ENCODE measurements around the gene FEN1. TPM values are rescaled to one million over a fixed set of nuclear protein-coding genes. Genes with fewer than 3 reads are reported as not detected.

Gene FEN1
- total RNA-seq, 1 donor from 2014 or later, result 31.3 TPM

DNA sequence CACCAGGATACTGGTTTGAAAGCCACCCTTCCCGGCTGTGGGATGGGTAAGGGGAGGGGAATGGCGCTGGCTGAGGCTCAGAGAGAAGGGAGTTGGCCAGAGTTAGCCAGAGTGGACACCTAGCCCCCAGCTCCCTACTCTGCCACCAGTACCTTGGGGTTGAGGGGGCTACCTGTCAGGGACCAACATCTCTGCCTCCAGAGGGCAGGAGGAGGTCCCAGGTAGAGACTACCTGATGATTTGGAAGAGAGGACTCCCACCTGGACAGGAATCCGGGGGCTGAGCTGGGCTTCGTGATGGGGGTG is 36.6 kb upstream of the FEN1 start:
- Histone ChIP-seq H3K27me3 (ENCODE audit: control insufficient read depth, insufficient read depth, low read length) (no peaks in the 10 kb centered on the region), H3K4me3 (ENCODE audit: low read depth, low read length) (no peak overlapping the region), H3K36me3 (ENCODE audit: control insufficient read depth, insufficient read depth, low read length) (no peaks in the 10 kb centered on the region)
- TF ChIP-seq, protein P1, sequence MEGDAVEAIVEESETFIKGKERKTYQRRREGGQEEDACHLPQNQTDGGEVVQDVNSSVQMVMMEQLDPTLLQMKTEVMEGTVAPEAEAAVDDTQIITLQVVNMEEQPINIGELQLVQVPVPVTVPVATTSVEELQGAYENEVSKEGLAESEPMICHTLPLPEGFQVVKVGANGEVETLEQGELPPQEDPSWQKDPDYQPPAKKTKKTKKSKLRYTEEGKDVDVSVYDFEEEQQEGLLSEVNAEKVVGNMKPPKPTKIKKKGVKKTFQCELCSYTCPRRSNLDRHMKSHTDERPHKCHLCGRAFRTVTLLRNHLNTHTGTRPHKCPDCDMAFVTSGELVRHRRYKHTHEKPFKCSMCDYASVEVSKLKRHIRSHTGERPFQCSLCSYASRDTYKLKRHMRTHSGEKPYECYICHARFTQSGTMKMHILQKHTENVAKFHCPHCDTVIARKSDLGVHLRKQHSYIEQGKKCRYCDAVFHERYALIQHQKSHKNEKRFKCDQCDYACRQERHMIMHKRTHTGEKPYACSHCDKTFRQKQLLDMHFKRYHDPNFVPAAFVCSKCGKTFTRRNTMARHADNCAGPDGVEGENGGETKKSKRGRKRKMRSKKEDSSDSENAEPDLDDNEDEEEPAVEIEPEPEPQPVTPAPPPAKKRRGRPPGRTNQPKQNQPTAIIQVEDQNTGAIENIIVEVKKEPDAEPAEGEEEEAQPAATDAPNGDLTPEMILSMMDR (IDR thresholded peaks at IDR 0.05; ENCODE audit: insufficient read depth, low read length, poor library complexity, severe bottlenecking), result no peak
- DNase-seq (ENCODE audit: low read depth), result no peak

GRCh38 chr11:61756452-61757212 is 36.1 kb upstream of the FEN1 start:
- Histone ChIP-seq H3K4me3 (ENCODE audit: low read depth, low read length) (no peak overlapping the region), H3K27me3 (ENCODE audit: control insufficient read depth, insufficient read depth, low read length) (no peaks in the 10 kb centered on the region), H3K36me3 (ENCODE audit: control insufficient read depth, insufficient read depth, low read length) (no peaks in the 10 kb centered on the region)
- TF ChIP-seq, protein P1 (IDR thresholded peaks at IDR 0.05; ENCODE audit: insufficient read depth, low read length, poor library complexity, severe bottlenecking), result no peak
- no peak for DNase-seq (ENCODE audit: low read depth)

- no peaks in the 10 kb centered on the region for H3K36me3 ChIP-seq (ENCODE audit: control insufficient read depth, insufficient read depth, low read length)
- TF ChIP-seq, protein P1 (IDR thresholded peaks at IDR 0.05; ENCODE audit: insufficient read depth, low read length, poor library complexity, severe bottlenecking), result no peak
- DNase-seq (ENCODE audit: low read depth), result no peak
- no peaks in the 10 kb centered on the region for H3K27me3 ChIP-seq (ENCODE audit: control insufficient read depth, insufficient read depth, low read length)
- H3K4me3 ChIP-seq (ENCODE audit: low read depth, low read length), result no peak overlapping the region
These were observed 35.4 kb upstream of the FEN1 start for GRCh38 chr11:61757213-61757862.

- no peaks in the 10 kb centered on the region for H3K27me3 ChIP-seq (ENCODE audit: control insufficient read depth, insufficient read depth, low read length)
- TF ChIP-seq, protein P1 (IDR thresholded peaks at IDR 0.05; ENCODE audit: insufficient read depth, low read length, poor library complexity, severe bottlenecking), result no peak
- H3K4me3 ChIP-seq (ENCODE audit: low read depth, low read length), result no peak overlapping the region
These were observed 31.8 kb upstream of the FEN1 start for GRCh38 chr11:61760946-61761345.

GRCh38 chr11:61761440-61762222 is 31.1 kb upstream of the FEN1 start:
- no peak for DNase-seq (ENCODE audit: low read depth)
- Histone ChIP-seq H3K36me3 (ENCODE audit: control insufficient read depth, insufficient read depth, low read length) (no peaks in the 10 kb centered on the region), H3K27me3 (ENCODE audit: control insufficient read depth, insufficient read depth, low read length) (no peaks in the 10 kb centered on the region), H3K4me3 (ENCODE audit: low read depth, low read length) (no peak overlapping the region)
- TF ChIP-seq, protein P1 (IDR thresholded peaks at IDR 0.05; ENCODE audit: insufficient read depth, low read length, poor library complexity, severe bottlenecking), result no peak

More at GRCh38 chr11:61760946-61761345, 31.8 kb upstream of the FEN1 start:
- no peak for DNase-seq (ENCODE audit: low read depth)
- H3K36me3 ChIP-seq (ENCODE audit: control insufficient read depth, insufficient read depth, low read length), result no peaks in the 10 kb centered on the region
